Astrocyte (in vitro differentiated cells and primary cell): ENCODE data around the gene C6.

Experiments used
- EZH2 ChIP-seq: IDR thresholded peaks from 2 replicates; pipeline ENCODE4 v1.6.1; 2012; ENCODE audit warnings: mild to moderate bottlenecking, low read length, inconsistent platforms; ENCODE audit not compliant: insufficient read depth
- TF ChIP-seq, protein P1 (sequence below): IDR thresholded peaks from 2 replicates; pipeline ENCODE4 v1.5.1; 2011; ENCODE audit warnings: low read depth, mild to moderate bottlenecking, inconsistent platforms, low read length, moderate library complexity; ENCODE audit not compliant: insufficient read depth

GRCh38 chr5:41193456-41194205, 19.7 kb downstream of the C6 start:
- TF ChIP-seq, protein P1, sequence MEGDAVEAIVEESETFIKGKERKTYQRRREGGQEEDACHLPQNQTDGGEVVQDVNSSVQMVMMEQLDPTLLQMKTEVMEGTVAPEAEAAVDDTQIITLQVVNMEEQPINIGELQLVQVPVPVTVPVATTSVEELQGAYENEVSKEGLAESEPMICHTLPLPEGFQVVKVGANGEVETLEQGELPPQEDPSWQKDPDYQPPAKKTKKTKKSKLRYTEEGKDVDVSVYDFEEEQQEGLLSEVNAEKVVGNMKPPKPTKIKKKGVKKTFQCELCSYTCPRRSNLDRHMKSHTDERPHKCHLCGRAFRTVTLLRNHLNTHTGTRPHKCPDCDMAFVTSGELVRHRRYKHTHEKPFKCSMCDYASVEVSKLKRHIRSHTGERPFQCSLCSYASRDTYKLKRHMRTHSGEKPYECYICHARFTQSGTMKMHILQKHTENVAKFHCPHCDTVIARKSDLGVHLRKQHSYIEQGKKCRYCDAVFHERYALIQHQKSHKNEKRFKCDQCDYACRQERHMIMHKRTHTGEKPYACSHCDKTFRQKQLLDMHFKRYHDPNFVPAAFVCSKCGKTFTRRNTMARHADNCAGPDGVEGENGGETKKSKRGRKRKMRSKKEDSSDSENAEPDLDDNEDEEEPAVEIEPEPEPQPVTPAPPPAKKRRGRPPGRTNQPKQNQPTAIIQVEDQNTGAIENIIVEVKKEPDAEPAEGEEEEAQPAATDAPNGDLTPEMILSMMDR = no peak
- TF ChIP-seq EZH2 = no peak
